Measurements from ENCODE around the gene CABP2.

DNA sequence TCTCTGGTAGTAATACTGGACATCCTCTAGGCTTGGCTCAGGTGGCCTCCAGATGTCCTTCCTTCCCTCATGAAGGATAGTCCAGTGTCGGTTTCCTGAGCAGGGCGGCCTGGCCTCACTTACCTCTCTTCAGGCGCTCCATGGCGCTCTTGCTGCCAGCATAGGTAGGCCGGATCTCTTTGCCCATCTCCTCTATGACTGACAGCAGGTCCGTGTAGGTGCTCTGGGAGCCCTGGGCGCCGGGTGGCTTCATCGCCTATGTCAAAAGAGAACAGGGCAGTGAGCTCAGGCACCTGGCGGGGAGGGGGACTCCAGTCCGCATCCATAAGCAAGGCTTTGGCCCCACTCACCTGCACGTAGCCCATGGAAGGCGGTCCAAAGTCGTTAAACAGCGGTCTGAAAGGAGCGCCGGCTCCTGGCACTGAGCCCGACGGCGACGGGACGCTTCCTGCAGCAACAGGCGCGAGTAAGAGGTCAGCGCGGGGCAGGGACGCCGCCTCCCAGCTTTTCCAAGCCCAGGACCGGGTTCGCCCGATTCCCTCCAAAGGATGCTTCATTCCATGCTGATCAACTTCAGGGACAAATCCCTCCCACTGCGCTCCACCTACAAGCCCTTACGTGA, 15.9 kb downstream of the CABP2 start:
- TF ChIP-seq CTCF (IDR thresholded peaks at IDR 0.05) (no peak), ZFX (IDR thresholded peaks at IDR 0.05; ENCODE audit: borderline replicate concordance) (no peak)

All from 22Rv1 (cell line).